Adrenal gland (tissue), 12 donors: ENCODE measurements around the gene VSIR. TPM values are rescaled to one million over a fixed set of nuclear protein-coding genes. Genes with fewer than 3 reads are reported as not detected.
A peak's percentile ranks its signal among the peaks of the same experiment; 100 is the strongest.

Experiments used
- DNase-seq, 7 donors: peaks; one replicate each; pipeline ENCODE4 v3.0.0-alpha.2; 2019 to 2020
- H3K27ac ChIP-seq, 5 donors: fragments of 200-600 bp; sonication (generic) in 4 of 5; 1 replicate in 3 of 5; 2 replicates in 2 of 5; pipeline versions ENCODE4 v1.5.1 to v1.8.0; 2016 to 2020; ENCODE audit warnings: mild to moderate bottlenecking in 1 of 5
- H3K27me3 ChIP-seq: fragments of 200-600 bp; 2 replicates; pipeline ENCODE4 v1.8.0; 2021
- H3K36me3 ChIP-seq, 2 donors: fragments of 200-600 bp; replicated peaks in 1 of 2; 1 replicate in 1 of 2; 2 replicates in 1 of 2; pipeline versions ENCODE4 v1.5.1 to v1.8.0; 2018 to 2022
- H3K4me1 ChIP-seq, 2 donors: fragments of 200-600 bp; replicated peaks in 1 of 2; 1 replicate in 1 of 2; 2 replicates in 1 of 2; pipeline versions ENCODE4 v1.5.1 to v1.8.0; 2018 to 2021
- H3K4me3 ChIP-seq, 4 donors: fragments of 200-600 bp; sonication (generic) in 3 of 4; one replicate each; pipeline ENCODE4 v1.5.1; 2016 to 2018
- H3K9me3 ChIP-seq, 3 donors: fragments of 200-600 bp; sonication (generic) in 1 of 3; replicated peaks in 1 of 3; 1 replicate in 2 of 3; 2 replicates in 1 of 3; pipeline versions ENCODE4 v1.5.1 to v1.8.0; 2016 to 2021
- POLR2A ChIP-seq, 2 donors: fragments of 450-650 bp; IDR thresholded peaks; one replicate each; pipeline ENCODE4 v1.6.1; 2017; ENCODE audit warnings: antibody characterized with exemption in 2 of 2, mild to moderate bottlenecking in 2 of 2, moderate library complexity in 1 of 2
- WGBS, 4 donors: extraction: QIAGEN DNeasy Blood & Tissue Kit in 2 of 4; methylation state at CpG; one replicate each; pipeline versions ENCODE4 v1.1.5 to v1.1.7; 2013 to 2017; 5-methylcytosine and 5-hydroxymethylcytosine counted together
- intact Hi-C, 2 donors: fragments of 100-400 bp; cut with DNase I; formaldehyde crosslinking; loops; one replicate each; pipeline versions ENCODE4 v1.14.1 to v1.15.0; 2022 to 2023
- polyA plus RNA-seq, 3 donors: library from polyadenylated mRNA; stranded (reverse); fragments of 200-250 nt in 2 of 3; fragments of 350-450 nt in 1 of 3; fragmentation: Illumina TruSeq in 1 of 3; extraction: RNeasy Lipid Tissue Mini Kit (QIAGEN cat#74804) in 1 of 3; gene quantifications; one replicate each; pipeline ENCODE4 v1.2.3, GENCODE V29; 2013 to 2014
- total RNA-seq, 9 donors: library from RNA; depleted of rRNA in 4 of 9; stranded (reverse); fragments of >200 nt in 4 of 9; fragments of 120-200 nt in 1 of 9; fragmentation: NEBNext Ultra II Directional in 1 of 9; extraction: Animal tissue kit (Norgen Biotek cat#: 25700) in 1 of 9; gene quantifications; one replicate each; pipeline versions ENCODE4 v1.1.0 to v1.2.4, GENCODE V29; 2013 to 2023
- TF ChIP-seq, protein P1 (sequence below), 6 experiments: fragments of 450-650 bp in 4 of 6; fragments of 200-600 bp in 2 of 6; sonication (generic) in 1 of 6; IDR thresholded peaks; 1 replicate in 5 of 6; 2 replicates in 1 of 6; pipeline versions ENCODE4 v1.5.1 to v1.8.0; 2016 to 2021; ENCODE audit warnings: antibody characterized with exemption in 6 of 6, mild to moderate bottlenecking in 2 of 6, moderate library complexity in 1 of 6
- donor health status: healthy with polysubstance abuse.
- donor health status: Bipolar disorder and iron deficiency.
- donor health status: DM: yes; HTN: yes; CAD: no.
- donor health status: DM: no; HTN: no; CAD: no.
- donor health status: DM: no; HTN: no; CAD: no.
- donor health status: DM: yes; HTN: yes; CAD: no.

The VSIR gene
- total and polyA plus RNA-seq, 12 donors: 8.0 to 71.7 (median 35.4) TPM

DNA sequence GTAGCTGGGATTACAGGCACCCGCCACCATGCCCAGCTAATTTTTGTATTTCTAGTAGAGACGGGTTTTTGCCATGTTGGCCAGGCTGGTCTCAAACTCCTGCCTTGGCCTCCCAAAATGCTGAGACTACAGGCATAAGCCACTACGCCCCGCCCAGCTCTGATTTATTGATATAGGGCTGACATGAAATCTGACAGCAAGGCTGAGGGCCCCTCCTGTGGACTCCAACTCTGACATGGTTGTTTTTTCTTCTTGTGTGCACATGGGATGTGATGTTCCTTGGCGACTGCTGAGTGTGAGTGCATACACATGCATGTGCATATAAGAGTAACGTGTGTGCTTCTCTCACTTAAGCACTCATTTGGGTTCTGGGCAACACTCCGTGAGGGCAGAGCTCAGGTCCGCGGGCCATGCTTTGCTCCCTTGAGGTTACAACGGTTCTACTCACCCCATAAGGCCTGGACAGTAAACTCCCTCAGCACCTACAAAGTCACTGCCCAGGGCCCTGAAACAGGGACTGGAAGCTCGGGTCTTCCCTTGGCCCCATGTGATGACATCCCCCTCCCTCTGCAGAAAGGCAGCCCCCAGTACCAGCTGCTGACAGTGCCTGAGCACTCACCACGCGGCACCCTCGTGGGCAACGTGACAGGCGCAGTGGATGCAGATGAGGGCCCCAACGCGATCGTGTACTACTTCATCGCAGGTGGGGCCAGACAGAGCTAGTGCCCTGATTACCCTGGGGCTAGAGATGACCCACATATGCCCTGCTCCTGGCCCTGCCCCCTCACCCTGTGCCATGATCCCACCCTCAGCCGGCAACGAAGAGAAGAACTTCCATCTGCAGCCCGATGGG lies 33.6 kb upstream of the VSIR start:
- no peak for DNase-seq
- no peaks in the 10 kb centered on the region for H3K36me3 ChIP-seq
- H3K27me3 ChIP-seq: no peaks in the 10 kb centered on the region
- H3K4me1 ChIP-seq: peaks cover 0 to 5% of the 10 kb centered on the region in 2 donors
- TF ChIP-seq, protein P1, sequence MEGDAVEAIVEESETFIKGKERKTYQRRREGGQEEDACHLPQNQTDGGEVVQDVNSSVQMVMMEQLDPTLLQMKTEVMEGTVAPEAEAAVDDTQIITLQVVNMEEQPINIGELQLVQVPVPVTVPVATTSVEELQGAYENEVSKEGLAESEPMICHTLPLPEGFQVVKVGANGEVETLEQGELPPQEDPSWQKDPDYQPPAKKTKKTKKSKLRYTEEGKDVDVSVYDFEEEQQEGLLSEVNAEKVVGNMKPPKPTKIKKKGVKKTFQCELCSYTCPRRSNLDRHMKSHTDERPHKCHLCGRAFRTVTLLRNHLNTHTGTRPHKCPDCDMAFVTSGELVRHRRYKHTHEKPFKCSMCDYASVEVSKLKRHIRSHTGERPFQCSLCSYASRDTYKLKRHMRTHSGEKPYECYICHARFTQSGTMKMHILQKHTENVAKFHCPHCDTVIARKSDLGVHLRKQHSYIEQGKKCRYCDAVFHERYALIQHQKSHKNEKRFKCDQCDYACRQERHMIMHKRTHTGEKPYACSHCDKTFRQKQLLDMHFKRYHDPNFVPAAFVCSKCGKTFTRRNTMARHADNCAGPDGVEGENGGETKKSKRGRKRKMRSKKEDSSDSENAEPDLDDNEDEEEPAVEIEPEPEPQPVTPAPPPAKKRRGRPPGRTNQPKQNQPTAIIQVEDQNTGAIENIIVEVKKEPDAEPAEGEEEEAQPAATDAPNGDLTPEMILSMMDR (IDR thresholded peaks at IDR 0.05): no peak
- no peak for TF ChIP-seq POLR2A (IDR thresholded peaks at IDR 0.05)
- intact Hi-C loops: loop anchor here in 1 of 2 donors (10.0 kb wide), 1 partner anchor 482 kb away; no protein-coding TSS in a partner anchor
- 89 to 93% (median 92%) methylated on average over 6 to 23 of the region's 23 CpGs for WGBS, 4 donors
- no peak overlapping the region for H3K4me3 ChIP-seq
- no peak overlapping the region for H3K27ac ChIP-seq
- no peaks in the 10 kb centered on the region for H3K9me3 ChIP-seq

DNA sequence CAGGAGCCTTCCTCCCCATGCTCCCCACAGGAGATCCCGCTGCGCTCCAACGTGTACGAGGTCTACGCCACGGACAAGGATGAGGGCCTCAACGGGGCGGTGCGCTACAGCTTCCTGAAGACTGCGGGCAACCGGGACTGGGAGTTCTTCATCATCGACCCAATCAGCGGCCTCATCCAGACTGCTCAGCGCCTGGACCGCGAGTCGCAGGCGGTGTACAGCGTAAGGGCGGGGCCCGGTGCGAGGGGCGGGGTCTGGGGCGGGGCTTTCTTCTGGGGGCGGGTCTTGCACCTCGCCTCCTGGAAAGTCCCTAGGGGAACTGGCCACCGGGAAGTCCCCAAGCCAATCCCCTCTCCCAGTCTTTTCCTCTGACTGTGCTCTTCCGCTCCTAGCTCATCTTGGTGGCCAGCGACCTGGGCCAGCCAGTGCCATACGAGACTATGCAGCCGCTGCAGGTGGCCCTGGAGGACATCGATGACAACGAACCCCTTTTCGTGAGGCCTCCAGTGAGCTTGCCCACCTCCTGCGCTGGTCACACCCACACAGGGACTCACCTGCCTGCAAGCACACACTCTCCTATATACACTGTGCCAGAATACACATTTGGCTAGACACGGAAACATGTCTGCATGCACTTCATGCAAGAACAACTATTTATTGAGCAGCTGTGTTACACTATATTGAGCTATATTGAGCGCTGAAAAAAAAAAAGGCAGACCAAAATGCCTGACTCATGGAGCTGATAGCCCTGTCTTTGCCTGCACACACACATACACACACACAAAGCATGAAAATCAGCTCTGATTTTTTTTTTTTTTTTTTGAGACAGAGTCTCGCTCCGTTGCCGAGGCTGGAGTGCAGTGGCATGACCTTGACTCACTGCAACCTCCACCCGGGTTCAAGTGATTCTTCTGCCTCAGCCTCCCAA lies 32.7 kb upstream of the VSIR start:
- Histone ChIP-seq H3K9me3 (no peaks in the 10 kb centered on the region), H3K4me3 (no peak overlapping the region), H3K27ac (no peak overlapping the region), H3K4me1 (peaks cover 0 to 5% of the 10 kb centered on the region in 2 donors), H3K27me3 (no peaks in the 10 kb centered on the region), H3K36me3 (no peaks in the 10 kb centered on the region)
- WGBS, 4 donors: 30 to 53% (median 35%) methylated on average over 24 to 41 of the region's 41 CpGs
- DNase-seq: peak in 2 of 7 donors; percentile 45 to 47
- TF ChIP-seq, protein P1 (IDR thresholded peaks at IDR 0.05): no peak
- no peak for TF ChIP-seq POLR2A (IDR thresholded peaks at IDR 0.05)
- intact Hi-C loops: loop anchor here in 1 of 2 donors (10.0 kb wide), 1 partner anchor 481 kb away; no protein-coding TSS in a partner anchor

DNA sequence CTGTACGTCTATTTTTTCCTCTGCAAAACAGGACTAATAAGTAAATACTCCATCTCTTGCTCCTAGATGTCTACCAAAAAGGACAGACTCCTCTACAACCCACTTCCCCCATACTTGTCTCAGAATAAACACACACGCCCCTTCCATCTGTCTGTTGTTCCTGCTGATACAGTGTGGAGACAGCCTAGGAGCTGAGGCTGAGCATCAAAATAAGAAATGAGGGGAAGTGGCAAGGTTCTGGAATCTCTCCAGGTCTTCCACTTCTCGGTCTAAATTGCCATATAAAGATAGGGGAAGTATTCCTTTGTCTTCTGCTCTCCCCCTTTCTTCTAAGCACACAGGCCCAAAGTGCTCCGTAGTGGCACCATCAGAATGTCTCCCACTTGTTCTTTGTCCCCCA lies 30.8 kb upstream of the VSIR start:
- intact Hi-C loops: loop anchor here in 1 of 2 donors (10.0 kb wide), 1 partner anchor 479 kb away; no protein-coding TSS in a partner anchor
- WGBS, 4 donors: 48 to 52% (median 49%) methylated on average over 4 of the region's 4 CpGs
- TF ChIP-seq POLR2A (IDR thresholded peaks at IDR 0.05): no peak
- TF ChIP-seq, protein P1 (IDR thresholded peaks at IDR 0.05): no peak

More for the DNA sequence above, 30.8 kb upstream of the VSIR start:
- Histone ChIP-seq H3K4me3 (no peak overlapping the region), H3K27me3 (no peaks in the 10 kb centered on the region), H3K36me3 (no peaks in the 10 kb centered on the region), H3K9me3 (no peaks in the 10 kb centered on the region), H3K4me1 (peaks cover 0 to 5% of the 10 kb centered on the region in 2 donors), H3K27ac (no peak overlapping the region)
- no peak for DNase-seq
